ENCODE measurements around the gene ANKS4B. TPM values are rescaled to one million over a fixed set of nuclear protein-coding genes. Genes with fewer than 3 reads are reported as not detected.
"Not testable (repeated sequence)": the region's sequence is repeated elsewhere in the genome, so short reads cannot be mapped to it uniquely, and the experiment has no call there.

ANKS4B gene
- total RNA-seq, 1 experiment from 2014 or later, result not detected

- in situ Hi-C loops (cut with HindIII; ENCODE audit: low pct_unique_long_range_greater_than_20kb, low sequenced_read_pairs), result not testable (repeated sequence)
Measured at GRCh38 chr16:21248179-21248578, 14.7 kb downstream of the ANKS4B start.

DNA sequence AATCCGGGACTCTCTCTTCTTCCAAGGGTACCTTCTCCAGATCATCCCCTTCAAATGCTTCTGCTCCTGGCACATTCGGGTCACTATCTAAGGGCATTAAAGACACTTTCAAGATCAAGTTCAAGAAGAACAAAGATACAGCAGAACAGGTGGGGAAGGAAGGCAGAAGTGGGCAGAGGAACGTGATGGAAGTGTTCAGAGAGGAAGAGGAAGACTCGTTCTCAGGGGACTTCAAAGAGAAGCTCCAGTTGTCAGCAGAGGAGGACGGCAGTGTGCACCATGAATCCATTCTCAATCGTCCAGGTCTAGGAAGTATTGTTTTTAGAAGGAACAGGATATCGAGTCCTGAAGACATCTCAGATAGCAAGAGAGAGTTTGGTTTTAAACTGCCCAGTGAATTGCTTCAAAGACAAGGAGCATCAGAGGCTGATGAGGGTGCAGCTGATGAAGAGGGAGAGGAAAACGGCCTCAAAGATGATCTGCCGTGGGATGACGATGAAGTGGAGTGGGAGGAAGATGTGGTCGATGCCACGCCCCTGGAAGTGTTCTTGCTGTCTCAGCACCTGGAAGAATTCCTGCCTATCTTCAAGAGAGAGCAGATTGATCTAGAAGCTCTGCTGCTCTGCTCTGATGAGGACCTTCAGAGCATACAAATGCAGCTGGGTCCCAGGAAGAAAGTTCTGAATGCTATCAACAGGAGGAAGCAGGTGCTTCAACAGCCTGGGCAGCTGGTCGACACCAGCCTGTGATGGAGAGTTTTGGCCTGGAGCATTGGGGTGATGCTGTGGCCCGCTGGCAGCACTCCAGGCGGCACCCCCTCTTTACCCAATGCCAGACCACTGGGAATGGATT is 16.8 kb downstream of the ANKS4B start:
- in situ Hi-C loops (cut with HindIII; ENCODE audit: low pct_unique_long_range_greater_than_20kb, low sequenced_read_pairs), result no loop called here
- no peak for DNase-seq (ENCODE audit: low read depth, low spot score)

More at GRCh38 chr16:21248179-21248578, 14.7 kb downstream of the ANKS4B start:
- DNase-seq (ENCODE audit: low read depth, low spot score), result not testable (repeated sequence)

DNA sequence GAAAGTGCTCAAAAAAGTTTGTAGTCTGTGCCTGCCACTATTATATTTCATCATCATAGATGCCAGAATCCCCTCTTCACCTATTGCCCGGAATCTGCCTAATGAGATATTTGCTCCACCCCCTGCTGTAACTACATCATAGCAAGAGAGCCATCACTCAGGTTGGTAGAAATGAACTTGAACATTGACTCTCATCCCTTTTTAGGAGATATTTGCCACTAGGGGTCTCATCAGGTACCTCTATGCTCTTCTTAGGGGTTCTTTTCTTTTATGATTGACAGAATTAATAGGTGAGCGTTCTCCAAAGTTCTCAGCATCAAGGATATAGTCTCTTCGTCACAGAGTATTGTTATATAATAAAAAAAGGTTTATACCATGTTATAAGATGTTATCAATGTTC is 20.0 kb downstream of the ANKS4B start:
- in situ Hi-C loops (cut with HindIII; ENCODE audit: low pct_unique_long_range_greater_than_20kb, low sequenced_read_pairs), result no loop called here
- no peak for DNase-seq (ENCODE audit: low read depth, low spot score)

DNA sequence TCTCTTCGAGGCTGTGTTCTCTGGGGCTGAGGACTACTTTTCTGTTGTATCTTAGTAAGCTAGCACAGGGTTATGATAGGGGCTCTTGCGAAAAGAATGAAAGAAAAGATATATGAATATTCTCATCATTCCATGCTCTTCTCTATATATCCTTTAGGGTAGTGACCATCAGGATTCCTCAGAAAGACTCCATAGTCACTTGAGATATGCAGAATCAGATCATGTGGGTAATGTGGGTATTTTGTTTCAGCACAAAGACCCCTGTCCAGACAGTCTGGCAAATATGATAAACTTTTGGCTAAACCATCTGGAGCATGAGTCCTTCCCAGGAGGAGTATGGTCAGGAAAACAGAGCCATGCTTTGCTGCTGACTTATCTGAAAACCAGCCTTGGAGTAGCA is 23.1 kb downstream of the ANKS4B start:
- DNase-seq (ENCODE audit: low read depth, low spot score), result no peak
- in situ Hi-C loops (cut with HindIII; ENCODE audit: low pct_unique_long_range_greater_than_20kb, low sequenced_read_pairs), result no loop called here

GRCh38 chr16:21257284-21257683 is 23.8 kb downstream of the ANKS4B start:
- no peak for DNase-seq (ENCODE audit: low read depth, low spot score)
- in situ Hi-C loops (cut with HindIII; ENCODE audit: low pct_unique_long_range_greater_than_20kb, low sequenced_read_pairs), result no loop called here

DNA sequence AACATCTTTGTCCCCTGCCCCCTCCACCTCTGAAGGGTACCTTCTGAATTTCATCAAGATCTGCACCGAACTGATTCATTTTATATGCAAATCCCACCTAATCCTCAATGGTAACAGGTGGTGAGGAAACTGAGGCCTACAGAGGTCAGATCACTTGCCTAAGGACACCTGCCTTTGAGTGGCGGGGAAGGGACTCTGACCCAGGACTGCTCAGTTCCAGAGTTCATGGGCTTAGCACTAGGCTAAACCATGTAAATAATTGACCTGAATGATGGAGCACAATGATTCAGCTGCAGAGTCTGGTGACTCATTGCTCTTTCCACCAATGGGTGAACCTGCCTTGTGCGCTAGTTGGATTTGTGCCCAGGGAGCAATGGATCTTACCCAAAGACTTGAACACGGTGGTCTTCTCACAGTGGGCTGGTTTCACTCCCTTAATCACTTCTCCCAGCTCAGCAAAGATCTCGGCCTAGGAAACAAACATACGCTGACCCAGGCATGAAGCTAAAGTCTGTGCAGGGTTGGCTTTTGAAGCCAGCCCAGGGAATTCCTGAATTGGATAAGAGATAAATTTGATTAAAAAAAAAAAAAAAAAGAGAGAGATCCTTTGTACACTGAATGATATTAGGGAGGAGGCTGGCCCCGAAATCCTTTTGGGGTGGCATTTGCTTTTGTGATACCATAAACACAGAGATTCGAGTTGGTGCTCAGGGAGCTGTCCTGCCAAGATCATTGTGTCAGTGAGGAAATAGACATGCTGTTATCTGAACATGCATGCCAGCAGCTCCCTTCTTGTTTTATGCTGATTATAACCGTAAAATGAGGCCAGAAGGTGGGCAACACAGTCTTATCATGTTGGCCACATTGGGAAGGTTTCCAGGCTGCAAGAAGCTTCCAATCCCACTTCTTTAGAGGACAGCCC is 27.6 kb downstream of the ANKS4B start:
- DNase-seq (ENCODE audit: low read depth, low spot score), result no peak
- in situ Hi-C loops (cut with HindIII; ENCODE audit: low pct_unique_long_range_greater_than_20kb, low sequenced_read_pairs), result no loop called here

DNA sequence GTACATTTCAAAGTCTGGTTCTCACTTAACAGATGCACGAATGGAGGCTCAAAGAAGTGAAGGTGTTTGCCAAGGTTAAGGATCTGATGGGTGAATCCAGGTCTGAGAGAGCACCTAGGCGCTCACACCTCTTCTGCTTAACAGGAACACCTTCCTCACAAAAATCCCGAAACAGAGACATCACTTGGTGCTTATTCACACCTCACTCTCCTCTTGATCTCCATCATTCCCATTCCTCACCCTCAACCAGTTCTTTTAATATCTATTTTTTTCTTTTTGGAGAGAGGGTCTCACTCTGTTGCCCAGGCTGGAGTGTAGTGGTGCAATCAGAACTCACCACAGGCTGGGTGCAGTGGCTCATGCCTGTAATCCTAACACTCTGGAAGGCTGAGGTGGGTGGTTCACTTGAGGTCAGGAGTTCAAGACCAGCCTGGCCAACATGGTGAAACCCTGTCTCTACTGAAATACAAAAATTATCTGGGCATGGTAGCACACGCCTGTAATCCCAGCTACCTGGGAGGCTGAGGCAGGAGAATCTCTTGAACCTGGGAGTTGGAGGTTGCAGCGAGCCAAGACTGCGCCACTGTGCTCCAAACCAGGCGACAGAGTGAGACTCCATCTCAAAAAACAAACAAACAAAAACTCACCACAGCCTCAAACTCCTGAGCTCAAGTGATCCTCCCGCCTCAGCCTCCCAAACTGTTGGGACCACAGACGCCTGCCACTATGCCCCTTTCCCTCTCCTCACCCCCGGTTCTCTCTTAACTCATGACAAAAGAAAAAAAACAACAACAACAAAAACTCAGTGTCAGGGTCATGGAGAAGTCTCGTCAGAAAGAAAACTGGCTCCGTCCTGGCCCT is 29.5 kb downstream of the ANKS4B start:
- in situ Hi-C loops (cut with HindIII; ENCODE audit: low pct_unique_long_range_greater_than_20kb, low sequenced_read_pairs), result no loop called here
- no peak for DNase-seq (ENCODE audit: low read depth, low spot score)

DNA sequence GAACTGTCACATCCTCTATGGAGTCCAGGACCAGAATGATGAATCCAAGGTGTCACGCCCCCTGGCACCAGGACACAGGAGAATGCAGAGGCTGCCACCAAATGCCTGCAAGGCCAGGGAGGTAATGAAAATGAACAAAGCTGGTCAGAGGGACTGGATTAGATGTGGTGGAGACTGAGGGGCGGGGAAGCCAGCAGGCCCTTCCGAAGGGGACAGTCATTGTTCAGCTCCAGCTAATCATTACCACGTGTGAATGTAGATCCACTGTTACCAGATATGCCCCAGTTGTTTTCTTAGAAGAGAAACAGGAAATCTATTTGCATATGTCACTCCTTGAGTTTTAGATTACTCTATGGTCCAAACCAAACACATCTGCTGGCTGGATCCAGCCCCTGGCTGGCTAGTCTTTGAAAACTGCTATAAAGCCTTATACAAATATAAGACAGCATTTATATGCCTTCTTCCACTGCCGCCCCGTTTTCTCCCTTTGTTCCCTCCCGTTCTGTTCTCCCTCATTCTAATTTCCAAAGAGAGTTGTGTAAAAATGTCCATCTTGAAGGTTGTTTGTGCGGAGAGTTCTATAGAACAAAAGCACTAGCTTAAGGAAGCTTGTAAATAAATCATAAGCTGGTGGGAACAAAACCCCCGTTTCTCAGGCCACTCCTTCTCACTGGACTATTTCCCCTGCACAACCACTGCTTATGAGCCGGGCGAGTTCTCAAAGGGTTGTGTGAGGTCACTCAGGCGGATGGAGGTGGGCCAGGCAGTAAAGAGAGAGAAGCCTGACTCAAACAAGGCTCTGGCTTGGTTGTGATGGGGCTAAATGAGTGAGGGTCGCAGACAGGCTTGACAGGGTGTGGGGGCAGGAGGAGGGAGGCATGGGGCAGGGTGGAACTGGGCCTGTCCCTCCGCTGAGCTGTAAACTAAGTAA is 30.4 kb downstream of the ANKS4B start:
- no peak for DNase-seq (ENCODE audit: low read depth, low spot score)
- in situ Hi-C loops (cut with HindIII; ENCODE audit: low pct_unique_long_range_greater_than_20kb, low sequenced_read_pairs), result no loop called here

DNA sequence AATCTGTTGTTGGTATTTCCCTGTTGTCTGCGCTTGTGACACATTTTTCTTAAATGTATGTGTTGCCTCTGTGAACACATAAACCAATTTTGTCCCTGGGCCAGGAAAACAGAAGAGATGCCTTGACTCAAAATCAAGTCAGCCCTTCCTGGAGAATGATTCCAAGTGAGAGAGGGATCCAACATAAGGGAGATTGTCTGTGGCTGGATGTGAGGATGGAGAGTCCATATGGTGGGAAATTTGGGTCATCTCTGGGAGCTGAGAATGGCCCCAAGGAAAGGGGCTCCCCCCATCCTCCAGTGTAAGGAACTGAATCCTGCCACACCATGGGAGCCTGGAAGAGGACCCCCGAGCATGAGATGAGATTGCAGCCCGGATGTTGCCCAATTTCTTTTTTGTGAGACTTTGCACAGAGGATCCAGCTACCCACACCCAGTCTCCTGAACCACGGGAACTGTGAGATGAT is 31.1 kb downstream of the ANKS4B start:
- DNase-seq (ENCODE audit: low read depth, low spot score), result no peak
- in situ Hi-C loops (cut with HindIII; ENCODE audit: low pct_unique_long_range_greater_than_20kb, low sequenced_read_pairs), result no loop called here

DNA sequence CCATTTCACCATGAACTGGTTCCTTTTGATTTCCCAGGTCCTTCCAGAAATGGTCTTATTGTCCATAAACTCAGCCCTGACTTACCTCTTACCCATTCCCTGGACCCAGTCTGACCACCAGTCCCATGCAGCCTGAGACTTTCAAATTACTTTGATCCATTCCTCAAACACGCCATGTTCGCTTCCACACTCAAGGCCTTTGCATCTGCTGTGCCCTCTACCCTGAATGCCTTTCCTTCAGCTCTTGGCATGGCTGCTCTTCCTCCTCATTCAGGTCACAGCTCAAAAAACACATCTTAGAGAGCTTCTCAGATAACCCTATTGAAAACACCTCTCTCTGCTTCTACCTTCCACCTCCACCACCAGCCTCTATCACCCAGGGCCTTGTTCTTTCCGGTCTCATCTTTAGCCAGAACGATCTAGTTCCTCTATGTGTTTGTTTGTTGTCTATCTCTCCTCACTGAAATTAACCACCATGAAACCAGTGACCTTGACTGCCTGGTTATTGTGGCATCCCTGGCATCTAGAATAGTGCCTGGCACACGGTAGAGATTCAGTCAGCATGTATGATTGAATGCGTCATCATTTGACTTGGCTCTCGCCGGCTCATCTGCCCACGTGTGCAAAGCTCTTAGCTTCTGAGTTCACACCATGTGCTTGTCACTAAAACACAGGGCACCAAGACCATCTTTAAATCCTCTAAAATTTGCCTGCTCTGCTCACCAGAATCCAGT is 31.8 kb downstream of the ANKS4B start:
- no peak for DNase-seq (ENCODE audit: low read depth, low spot score)
- in situ Hi-C loops (cut with HindIII; ENCODE audit: low pct_unique_long_range_greater_than_20kb, low sequenced_read_pairs), result no loop called here

- in situ Hi-C loops (cut with HindIII; ENCODE audit: low pct_unique_long_range_greater_than_20kb, low sequenced_read_pairs), result no loop called here
Measured at GRCh38 chr16:21267298-21267697, 33.8 kb downstream of the ANKS4B start.

GRCh38 chr16:21268236-21268635 is 34.7 kb downstream of the ANKS4B start:
- DNase-seq (ENCODE audit: low read depth, low spot score), result no peak
- in situ Hi-C loops (cut with HindIII; ENCODE audit: low pct_unique_long_range_greater_than_20kb, low sequenced_read_pairs), result no loop called here

More at GRCh38 chr16:21267298-21267697, 33.8 kb downstream of the ANKS4B start:
- no peak for DNase-seq (ENCODE audit: low read depth, low spot score)

GRCh38 chr16:21272253-21272652 is 38.8 kb downstream of the ANKS4B start:
- in situ Hi-C loops (cut with HindIII; ENCODE audit: low pct_unique_long_range_greater_than_20kb, low sequenced_read_pairs), result no loop called here

DNA sequence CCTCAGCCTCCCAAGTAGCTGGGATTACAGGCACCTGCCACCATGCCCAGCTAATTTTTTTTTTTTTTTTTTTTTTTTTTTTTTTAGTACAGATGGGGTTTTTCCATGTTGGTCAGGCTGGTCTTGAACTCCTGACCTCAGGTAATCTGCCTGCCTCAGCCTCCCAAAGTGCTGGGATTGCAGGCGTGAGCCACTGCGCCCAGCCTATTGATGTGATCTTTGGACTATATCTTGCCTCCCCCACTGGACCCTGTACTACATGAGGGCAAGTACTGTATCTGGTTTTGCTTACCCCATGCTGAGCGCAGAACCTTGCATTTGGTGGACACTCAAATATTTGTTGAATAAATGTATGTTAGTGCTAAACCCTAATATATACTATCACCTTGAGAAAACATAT is 39.3 kb downstream of the ANKS4B start:
- in situ Hi-C loops (cut with HindIII; ENCODE audit: low pct_unique_long_range_greater_than_20kb, low sequenced_read_pairs); DNase-seq (ENCODE audit: low read depth, low spot score): not testable (repeated sequence)

More at GRCh38 chr16:21272253-21272652, 38.8 kb downstream of the ANKS4B start:
- no peak for DNase-seq (ENCODE audit: low read depth, low spot score)

DNA sequence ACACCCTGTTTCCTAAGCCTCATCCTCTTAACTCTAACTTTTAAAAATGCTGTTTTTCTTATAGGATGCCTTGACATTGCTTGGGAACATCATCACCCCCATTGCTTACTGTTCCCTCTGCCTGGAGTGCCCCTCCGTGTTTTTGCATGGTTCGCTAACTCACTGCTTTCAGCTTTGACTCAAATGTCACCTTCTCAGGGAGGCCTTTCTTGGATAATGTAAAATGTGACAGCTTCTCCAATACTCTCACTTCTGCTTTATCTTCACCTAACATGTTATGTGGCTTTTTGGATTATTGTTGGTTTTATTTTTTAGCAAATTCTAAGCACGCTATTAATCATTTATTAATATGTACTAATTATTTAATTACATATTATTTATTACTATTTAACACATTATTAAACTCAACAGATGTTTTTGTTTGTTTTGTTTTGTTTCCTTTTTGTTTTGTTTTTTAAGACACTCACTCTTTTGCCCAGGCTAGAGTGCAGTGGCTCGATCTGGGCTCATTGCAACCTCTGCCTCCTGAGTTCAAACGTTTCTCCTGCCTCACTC is 40.8 kb downstream of the ANKS4B start:
- DNase-seq (ENCODE audit: low read depth, low spot score), result no peak

DNA sequence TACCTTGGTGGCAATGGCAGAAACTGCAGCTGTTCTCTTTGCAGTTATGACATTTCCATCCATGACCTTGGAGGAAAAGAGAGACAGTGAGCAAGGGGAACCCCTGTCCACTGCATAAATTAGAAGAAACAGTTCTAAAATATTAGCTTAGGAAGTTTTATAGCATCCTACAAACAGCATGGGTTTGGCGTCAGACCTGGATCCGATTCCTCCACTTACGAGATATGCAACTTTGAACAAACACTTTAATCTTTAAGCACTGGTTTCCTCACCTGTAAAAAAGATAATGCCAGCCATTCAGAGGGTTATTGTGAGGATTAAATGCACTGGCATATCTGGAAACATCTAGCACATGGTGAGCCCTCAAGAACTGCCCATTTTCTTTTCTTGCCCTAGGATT is 42.0 kb downstream of the ANKS4B start:
- DNase-seq (ENCODE audit: low read depth, low spot score), result no peak
- in situ Hi-C loops (cut with HindIII; ENCODE audit: low pct_unique_long_range_greater_than_20kb, low sequenced_read_pairs), result no loop called here

More for the DNA sequence above, 40.8 kb downstream of the ANKS4B start:
- in situ Hi-C loops (cut with HindIII; ENCODE audit: low pct_unique_long_range_greater_than_20kb, low sequenced_read_pairs), result no loop called here

All from SK-MEL-5 (cell line).